Spleen (tissue), 11 donors: ENCODE data around the gene LEF1. TPM values are rescaled to one million over a fixed set of nuclear protein-coding genes. Genes with fewer than 3 reads are reported as not detected.

Experiments
- DNase-seq: peaks from one replicate; pipeline ENCODE4 v3.0.0-alpha.2; 2020
- H3K27ac ChIP-seq, 8 donors: fragments of 200-600 bp; sonication (generic) in 7 of 8; 1 replicate in 4 of 8; 2 replicates in 4 of 8; pipeline versions ENCODE4 v1.5.0 to v1.8.0; 2016 to 2021; ENCODE audit warnings: inconsistent platforms in 4 of 8, mild to moderate bottlenecking in 4 of 8, moderate library complexity in 1 of 8
- H3K27me3 ChIP-seq, 7 donors: fragments of 200-600 bp; sonication (generic) in 6 of 7; replicated peaks in 1 of 7; 1 replicate in 4 of 7; 2 replicates in 3 of 7; pipeline versions ENCODE4 v1.5.0 to v1.8.0; 2016 to 2021; ENCODE audit warnings: inconsistent platforms in 3 of 7, mild to moderate bottlenecking in 1 of 7
- H3K36me3 ChIP-seq, 6 donors: fragments of 200-600 bp; sonication (generic) in 5 of 6; 1 replicate in 4 of 6; 2 replicates in 2 of 6; pipeline versions ENCODE4 v1.5.0 to v1.8.0; 2016 to 2021; ENCODE audit warnings: inconsistent platforms in 2 of 6
- H3K4me1 ChIP-seq, 6 donors: fragments of 200-600 bp; sonication (generic) in 5 of 6; 1 replicate in 3 of 6; 2 replicates in 3 of 6; pipeline versions ENCODE4 v1.5.0 to v1.8.0; 2016 to 2021; ENCODE audit warnings: inconsistent platforms in 3 of 6
- H3K4me3 ChIP-seq, 8 donors: fragments of 200-600 bp; sonication (generic) in 7 of 8; 1 replicate in 4 of 8; 2 replicates in 4 of 8; pipeline versions ENCODE4 v1.5.0 to v1.8.0; 2016 to 2021; ENCODE audit warnings: inconsistent platforms in 4 of 8, mild to moderate bottlenecking in 4 of 8, moderate library complexity in 2 of 8
- H3K9me3 ChIP-seq, 8 donors: fragments of 200-600 bp; sonication (generic) in 7 of 8; 1 replicate in 4 of 8; 2 replicates in 4 of 8; pipeline versions ENCODE4 v1.5.0 to v1.8.0; 2016 to 2021; ENCODE audit warnings: inconsistent platforms in 4 of 8
- POLR2A ChIP-seq, 3 donors: fragments of 450-650 bp; IDR thresholded peaks; one replicate each; pipeline ENCODE4 v1.5.1; 2017; ENCODE audit warnings: antibody characterized with exemption in 3 of 3, mild to moderate bottlenecking in 1 of 3
- POLR2AphosphoS5 ChIP-seq, 3 donors: sonication (generic); formaldehyde crosslinking; IDR thresholded peaks; one replicate each; pipeline ENCODE4 v1.5.1; 2017; ENCODE audit warnings: antibody characterized with exemption in 3 of 3
- WGBS, 5 donors: extraction: QIAGEN DNeasy Blood & Tissue Kit in 3 of 5; methylation state at CpG; one replicate each; pipeline versions ENCODE4 v1.1.5 to v1.1.7; 2013 to 2018; 5-methylcytosine and 5-hydroxymethylcytosine counted together
- intact Hi-C: fragments of 100-400 bp; cut with DNase I; formaldehyde crosslinking; loops from one replicate; pipeline ENCODE4 v1.15.0; 2023; ENCODE audit warnings: low total_unique reads
- polyA plus RNA-seq, 3 donors: library from polyadenylated mRNA; stranded (reverse); fragments of 200-250 nt; gene quantifications; one replicate each; pipeline ENCODE4 v1.2.1, GENCODE V29; 2013
- total RNA-seq, 7 donors: library from RNA; depleted of rRNA in 3 of 7; stranded (reverse); fragments of >200 nt in 3 of 7; fragmentation: NEBNext Ultra II Directional in 4 of 7; extraction: Animal tissue kit (Norgen Biotek cat#: 25700) in 4 of 7; gene quantifications; one replicate each; pipeline versions ENCODE4 v1.1.0 to v1.2.1, GENCODE V29; 2016 to 2021
- TF ChIP-seq, protein P1 (sequence below), 11 experiments: fragments of 200-600 bp in 7 of 11; fragments of 450-650 bp in 4 of 11; sonication (generic) in 4 of 11; IDR thresholded peaks in 8 of 11; conservative IDR thresholded peaks in 3 of 11; 1 replicate in 7 of 11; 2 replicates in 4 of 11; pipeline versions ENCODE4 v1.4.0 to v1.8.0; 2016 to 2021; ENCODE audit warnings: antibody characterized with exemption in 11 of 11, inconsistent platforms in 4 of 11, mild to moderate bottlenecking in 1 of 11
- donor health status: healthy with polysubstance abuse.
- donor health status: DM: no; HTN: no; CAD: no; lungs with moderate emphysema.
- donor health status: DM: no; HTN: no; CAD: no.
- donor health status: Bipolar disorder and iron deficiency.
- donor health status: healthy.
- donor health status: DM: no; HTN: no; CAD: no.
- donor health status: DM: yes; HTN: yes; CAD: no.

Gene LEF1
- total and polyA plus RNA-seq, 10 donors: 7.8 to 55.4 (median 33.9) TPM

DNA sequence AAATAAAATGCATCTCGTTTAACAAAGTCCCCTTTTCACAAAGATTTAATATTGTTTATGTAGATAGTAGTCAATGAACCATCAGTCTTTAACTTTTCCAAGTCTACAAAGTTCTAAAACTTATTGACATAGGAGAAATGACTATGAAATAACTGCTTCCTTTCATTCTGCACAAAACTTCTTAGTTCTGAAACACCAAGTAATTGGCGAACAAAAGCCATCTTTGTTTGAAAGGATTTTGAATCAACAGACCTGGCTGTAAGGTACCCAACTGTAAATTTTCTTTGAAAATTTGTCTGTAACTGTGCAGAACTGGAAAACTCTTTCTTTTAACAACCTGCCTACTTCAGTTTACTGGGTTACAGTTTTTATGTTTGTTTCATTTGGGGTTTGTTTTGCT, 25.9 kb downstream of the LEF1 start:
- Histone ChIP-seq H3K4me1 (peaks cover 0 to 1% (median 0%) of the 10 kb centered on the region in 6 donors), H3K27ac (no peak overlapping the region), H3K27me3 (no peaks in the 10 kb centered on the region), H3K9me3 (no peaks in the 10 kb centered on the region), H3K36me3 (no peaks in the 10 kb centered on the region), H3K4me3 (no peak overlapping the region)
- no peak for DNase-seq
- TF ChIP-seq POLR2AphosphoS5 (IDR thresholded peaks at IDR 0.05) (no peak), POLR2A (IDR thresholded peaks at IDR 0.05) (no peak)
- TF ChIP-seq, protein P1, sequence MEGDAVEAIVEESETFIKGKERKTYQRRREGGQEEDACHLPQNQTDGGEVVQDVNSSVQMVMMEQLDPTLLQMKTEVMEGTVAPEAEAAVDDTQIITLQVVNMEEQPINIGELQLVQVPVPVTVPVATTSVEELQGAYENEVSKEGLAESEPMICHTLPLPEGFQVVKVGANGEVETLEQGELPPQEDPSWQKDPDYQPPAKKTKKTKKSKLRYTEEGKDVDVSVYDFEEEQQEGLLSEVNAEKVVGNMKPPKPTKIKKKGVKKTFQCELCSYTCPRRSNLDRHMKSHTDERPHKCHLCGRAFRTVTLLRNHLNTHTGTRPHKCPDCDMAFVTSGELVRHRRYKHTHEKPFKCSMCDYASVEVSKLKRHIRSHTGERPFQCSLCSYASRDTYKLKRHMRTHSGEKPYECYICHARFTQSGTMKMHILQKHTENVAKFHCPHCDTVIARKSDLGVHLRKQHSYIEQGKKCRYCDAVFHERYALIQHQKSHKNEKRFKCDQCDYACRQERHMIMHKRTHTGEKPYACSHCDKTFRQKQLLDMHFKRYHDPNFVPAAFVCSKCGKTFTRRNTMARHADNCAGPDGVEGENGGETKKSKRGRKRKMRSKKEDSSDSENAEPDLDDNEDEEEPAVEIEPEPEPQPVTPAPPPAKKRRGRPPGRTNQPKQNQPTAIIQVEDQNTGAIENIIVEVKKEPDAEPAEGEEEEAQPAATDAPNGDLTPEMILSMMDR (IDR thresholded peaks at IDR 0.05 in 8 of 11, conservative IDR thresholded peaks at IDR 0.05 in 3 of 11): no peak
- WGBS, 5 donors: 76 to 92% (median 85%) methylated on average over 2 of the region's 2 CpGs
- intact Hi-C loops: no loop called here

- no peak for DNase-seq
- 76 to 86% (median 82%) methylated on average over 12 of the region's 12 CpGs for WGBS, 5 donors
- no peaks in the 10 kb centered on the region for H3K9me3 ChIP-seq
These were observed 27.4 kb downstream of the LEF1 start for GRCh38 chr4:108141213-108141950.

GRCh38 chr4:108140328-108140727, 28.4 kb downstream of the LEF1 start:
- no peaks in the 10 kb centered on the region for H3K9me3 ChIP-seq
- no peaks in the 10 kb centered on the region for H3K27me3 ChIP-seq
- intact Hi-C loops: no loop called here
- no peak overlapping the region for H3K4me3 ChIP-seq
- no peak for DNase-seq
- H3K27ac ChIP-seq: no peak overlapping the region
- no peaks in the 10 kb centered on the region for H3K4me1 ChIP-seq
- no peaks in the 10 kb centered on the region for H3K36me3 ChIP-seq
- TF ChIP-seq POLR2AphosphoS5 (IDR thresholded peaks at IDR 0.05) (no peak), POLR2A (IDR thresholded peaks at IDR 0.05) (no peak)
- TF ChIP-seq, protein P1 (IDR thresholded peaks at IDR 0.05 in 8 of 11, conservative IDR thresholded peaks at IDR 0.05 in 3 of 11): no peak
- 75 to 91% (median 89%) methylated on average over 7 of the region's 7 CpGs for WGBS, 5 donors

More at GRCh38 chr4:108141213-108141950, 27.4 kb downstream of the LEF1 start:
- Histone ChIP-seq H3K36me3 (no peaks in the 10 kb centered on the region), H3K27me3 (no peaks in the 10 kb centered on the region), H3K27ac (no peak overlapping the region), H3K4me3 (no peak overlapping the region), H3K4me1 (no peaks in the 10 kb centered on the region)
- TF ChIP-seq POLR2AphosphoS5 (IDR thresholded peaks at IDR 0.05): no peak
- TF ChIP-seq POLR2A (IDR thresholded peaks at IDR 0.05): no peak
- TF ChIP-seq, protein P1 (IDR thresholded peaks at IDR 0.05 in 8 of 11, conservative IDR thresholded peaks at IDR 0.05 in 3 of 11): no peak
- intact Hi-C loops: no loop called here

- Histone ChIP-seq H3K4me1 (no peaks in the 10 kb centered on the region), H3K9me3 (no peaks in the 10 kb centered on the region), H3K36me3 (no peaks in the 10 kb centered on the region), H3K27me3 (no peaks in the 10 kb centered on the region), H3K4me3 (no peak overlapping the region), H3K27ac (no peak overlapping the region)
- 75 to 88% (median 80%) methylated on average over 2 of the region's 2 CpGs for WGBS, 5 donors
- intact Hi-C loops: no loop called here
- no peak for DNase-seq
- TF ChIP-seq POLR2AphosphoS5 (IDR thresholded peaks at IDR 0.05): no peak
- TF ChIP-seq, protein P1 (IDR thresholded peaks at IDR 0.05 in 8 of 11, conservative IDR thresholded peaks at IDR 0.05 in 3 of 11): no peak
- TF ChIP-seq POLR2A (IDR thresholded peaks at IDR 0.05): no peak
These were observed 29.6 kb downstream of the LEF1 start for GRCh38 chr4:108139089-108139488.
